Natural killer cell (primary cell): ENCODE data around the gene LETM1. TPM values are rescaled to one million over a fixed set of nuclear protein-coding genes. Genes with fewer than 3 reads are reported as not detected.

ENCODE experiments used
- ATAC-seq, 3 donors: fragments of 150-1000 bp in 2 of 3; fragments of 200-7000 bp in 1 of 3; cut with Tn5 transposase; 1 replicate in 1 of 3; 2 replicates in 2 of 3; pipeline ENCODE4 v1.10.0; 2021; ENCODE audit warnings: mild to moderate bottlenecking in 2 of 3, moderate library complexity in 2 of 3
- DNase-seq, 2 donors: peaks; one replicate each; pipeline versions ENCODE4 v3.0.0 to v3.0.0-alpha.2; 2013 to 2021; ENCODE audit warnings: mixed read lengths in 1 of 2
- H3K27ac ChIP-seq: one replicate; pipeline ENCODE4 v1.5.1; 2013; ENCODE audit warnings: mild to moderate bottlenecking, low read length
- H3K27me3 ChIP-seq: one replicate; pipeline ENCODE4 v1.6.1; 2013; ENCODE audit warnings: low read length; ENCODE audit not compliant: control insufficient read depth, insufficient read depth
- H3K36me3 ChIP-seq: one replicate; pipeline ENCODE4 v1.6.1; 2013; ENCODE audit warnings: low read length; ENCODE audit not compliant: control insufficient read depth, insufficient read depth
- H3K4me1 ChIP-seq: one replicate; pipeline ENCODE4 v1.6.1; 2013; ENCODE audit warnings: low read length; ENCODE audit not compliant: control insufficient read depth, insufficient read depth
- H3K4me3 ChIP-seq: one replicate; pipeline ENCODE4 v1.5.1; 2013; ENCODE audit warnings: low read length
- H3K9me3 ChIP-seq: one replicate; pipeline ENCODE4 v1.6.1; 2013; ENCODE audit warnings: low read length; ENCODE audit not compliant: control insufficient read depth, insufficient read depth
- H3K27ac Mint-ChIP-seq, 2 donors: one replicate each; pipeline ENCODE4 v1.8.0; 2022; ENCODE audit warnings: mild to moderate bottlenecking in 2 of 2, mixed read lengths in 2 of 2, moderate library complexity in 1 of 2
- H3K27me3 Mint-ChIP-seq, 2 donors: one replicate each; pipeline ENCODE4 v1.8.0; 2022; ENCODE audit warnings: low read depth in 2 of 2, mixed read lengths in 2 of 2
- H3K36me3 Mint-ChIP-seq: one replicate; pipeline ENCODE4 v1.8.0; 2022; ENCODE audit warnings: mixed read lengths
- H3K4me1 Mint-ChIP-seq, 2 donors: one replicate each; pipeline ENCODE4 v1.8.0; 2022; ENCODE audit warnings: mixed read lengths in 2 of 2
- H3K4me3 Mint-ChIP-seq: one replicate; pipeline ENCODE4 v1.8.0; 2022; ENCODE audit warnings: mild to moderate bottlenecking, moderate library complexity, mixed read lengths
- H3K9me3 Mint-ChIP-seq, 2 donors: one replicate each; pipeline ENCODE4 v1.8.0; 2022; ENCODE audit warnings: mixed read lengths in 2 of 2
- CTCF ChIP-seq: fragments of 200-600 bp; IDR thresholded peaks from one replicate; pipeline ENCODE4 v1.8.0; 2022; ENCODE audit warnings: antibody characterized with exemption
- WGBS: methylation state at CpG from one replicate; pipeline ENCODE4 v1.1.7; 2013; ENCODE audit warnings: missing lambda C conversion rate; ENCODE audit not compliant: insufficient coverage; 5-methylcytosine and 5-hydroxymethylcytosine counted together
- intact Hi-C: fragments of 100-400 bp; cut with micrococcal nuclease; formaldehyde crosslinking; loops from one replicate; pipeline ENCODE4 v1.14.2; 2022
- total RNA-seq, 4 donors: library from RNA; stranded (reverse); fragments of 120-200 nt in 1 of 4; gene quantifications; one replicate each; pipeline versions ENCODE4 v1.2.3 to v1.2.4, GENCODE V29; 2013 to 2022

LETM1 gene
- total RNA-seq, 3 donors from 2014 or later (not counting 1 experiment from before 2014, with no cell fraction given) = 40.4 to 56.5 (median 55.7) TPM

GRCh38 chr4:1773754-1774153 lies 82.2 kb downstream of the LETM1 start:
- no peak overlapping the region for H3K4me3 ChIP-seq
- ATAC-seq (no peak), DNase-seq (no peak)
- 82% methylated on average over 10 of the region's 10 CpGs for WGBS
- Mint-ChIP-seq H3K9me3 (no peaks in the 10 kb centered on the region), H3K27me3 (peaks cover under 1% of the 10 kb centered on the region in 2 donors), H3K4me1 (no peaks in the 10 kb centered on the region), H3K27ac (no peak overlapping the region), H3K36me3 (no peaks in the 10 kb centered on the region), H3K4me3 (no peak overlapping the region)
- no peaks in the 10 kb centered on the region for H3K4me1 ChIP-seq
- TF ChIP-seq CTCF = no peak
- H3K27ac ChIP-seq = no peak overlapping the region
- peaks cover 4% of the 10 kb centered on the region for H3K27me3 ChIP-seq
- H3K36me3 ChIP-seq = no peaks in the 10 kb centered on the region
- no peaks in the 10 kb centered on the region for H3K9me3 ChIP-seq
- intact Hi-C loops = no loop called here

GRCh38 chr4:1772853-1773538 lies 83.0 kb downstream of the LETM1 start:
- Histone ChIP-seq H3K27me3 (peaks cover 8% of the 10 kb centered on the region), H3K36me3 (no peaks in the 10 kb centered on the region), H3K4me1 (peaks cover 2% of the 10 kb centered on the region), H3K27ac (no peak overlapping the region), H3K4me3 (no peak overlapping the region), H3K9me3 (no peaks in the 10 kb centered on the region)
- Mint-ChIP-seq H3K36me3 (no peaks in the 10 kb centered on the region), H3K9me3 (no peaks in the 10 kb centered on the region), H3K4me1 (peaks cover 0 to 6% of the 10 kb centered on the region in 2 donors), H3K27ac (no peak overlapping the region), H3K27me3 (peaks cover 4 to 7% of the 10 kb centered on the region in 2 donors), H3K4me3 (no peak overlapping the region)
- ATAC-seq (no peak), DNase-seq (no peak)
- intact Hi-C loops = no loop called here
- 73% methylated on average over 30 of the region's 30 CpGs for WGBS
- TF ChIP-seq CTCF = no peak

- Mint-ChIP-seq H3K27me3 (peaks cover 4 to 7% of the 10 kb centered on the region in 2 donors), H3K4me3 (no peak overlapping the region), H3K9me3 (no peaks in the 10 kb centered on the region), H3K36me3 (no peaks in the 10 kb centered on the region), H3K27ac (no peak overlapping the region), H3K4me1 (peaks cover 0 to 9% of the 10 kb centered on the region in 2 donors)
- Histone ChIP-seq H3K27me3 (peaks cover 9% of the 10 kb centered on the region), H3K27ac (no peak overlapping the region), H3K4me3 (no peak overlapping the region), H3K36me3 (no peaks in the 10 kb centered on the region), H3K9me3 (no peaks in the 10 kb centered on the region), H3K4me1 (peaks cover 5% of the 10 kb centered on the region)
- 18% methylated on average over 27 of the region's 28 CpGs for WGBS
- intact Hi-C loops = no loop called here
- DNase-seq = no peak
- peak in 1 of 3 donors; percentile 38 for ATAC-seq
- no peak for TF ChIP-seq CTCF
Observed at GRCh38 chr4:1771555-1772305, 84.2 kb downstream of the LETM1 start.
